Activated CD4-positive, alpha-beta T cell treated with anti-CD3 and anti-CD28 coated beads, Interleukin-2, amount 50 U/mL, for 16 hours (primary cell): ENCODE results near the gene LYPLAL1.
"Not testable (repeated sequence)": the region's sequence is repeated elsewhere in the genome, so short reads cannot be mapped to it uniquely, and the experiment has no call there.

Source experiments
- DNase-seq: peaks from one replicate; pipeline ENCODE4 v3.0.0-alpha.2; 2020

LYPLAL1 gene

DNA sequence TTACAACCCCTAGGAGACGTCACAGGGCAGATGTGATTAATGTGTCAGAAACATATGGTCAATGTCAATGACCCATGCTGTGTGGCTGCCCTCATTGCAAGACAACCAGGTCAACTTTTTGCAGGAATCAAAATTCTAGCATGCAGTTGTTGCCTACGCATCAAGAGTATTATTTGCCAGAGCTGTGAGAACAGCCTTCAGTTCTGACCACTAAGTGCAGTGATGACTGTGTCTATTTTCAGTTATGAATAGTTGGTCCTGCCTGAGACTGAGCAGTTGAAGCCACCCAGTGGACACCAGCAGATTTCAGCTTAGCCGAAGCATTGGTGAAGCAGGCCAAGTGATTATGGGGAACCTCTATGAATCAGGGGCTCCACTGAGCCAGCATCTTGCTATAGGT, 47.3 kb downstream of the LYPLAL1 start:
- peak; percentile 19 for DNase-seq

DNA sequence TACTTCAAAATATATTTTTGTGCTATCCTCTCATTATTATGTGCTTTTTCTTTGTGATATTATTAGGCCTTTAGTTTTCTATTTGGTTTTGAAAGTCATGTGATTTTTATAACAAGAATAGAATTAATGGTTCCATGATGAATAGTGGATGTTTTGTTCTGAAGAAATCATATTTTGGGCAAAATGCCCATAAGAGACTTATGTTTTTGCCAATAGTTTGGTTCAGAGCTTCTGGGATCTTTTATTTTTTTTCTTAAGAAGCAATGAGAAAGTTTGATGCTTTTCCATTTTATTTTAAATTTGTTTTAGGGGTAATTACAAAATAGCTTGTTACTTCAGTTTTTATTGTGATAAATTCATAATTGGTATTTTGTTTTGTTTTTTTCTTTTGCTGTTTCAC, 49.8 kb downstream of the LYPLAL1 start:
- no peak for DNase-seq

DNA sequence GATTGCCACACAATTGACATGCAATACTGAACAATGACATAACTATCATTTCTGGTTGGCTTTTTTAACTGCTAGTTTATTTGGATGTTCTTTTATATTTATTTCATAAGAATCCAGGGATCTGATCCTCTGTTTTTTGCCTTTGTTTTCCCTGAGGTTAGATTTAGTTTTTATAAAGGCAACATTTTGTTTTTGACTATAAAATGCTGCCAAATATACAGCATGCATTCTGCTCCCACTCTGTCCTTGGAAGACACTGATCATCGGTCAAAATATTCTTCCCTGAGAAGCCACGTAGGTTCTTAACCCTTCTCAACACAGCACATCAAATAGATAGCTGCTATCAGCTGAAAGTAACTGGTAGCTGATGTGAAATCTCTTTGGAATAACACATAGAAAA, 52.5 kb downstream of the LYPLAL1 start:
- DNase-seq: no peak

DNA sequence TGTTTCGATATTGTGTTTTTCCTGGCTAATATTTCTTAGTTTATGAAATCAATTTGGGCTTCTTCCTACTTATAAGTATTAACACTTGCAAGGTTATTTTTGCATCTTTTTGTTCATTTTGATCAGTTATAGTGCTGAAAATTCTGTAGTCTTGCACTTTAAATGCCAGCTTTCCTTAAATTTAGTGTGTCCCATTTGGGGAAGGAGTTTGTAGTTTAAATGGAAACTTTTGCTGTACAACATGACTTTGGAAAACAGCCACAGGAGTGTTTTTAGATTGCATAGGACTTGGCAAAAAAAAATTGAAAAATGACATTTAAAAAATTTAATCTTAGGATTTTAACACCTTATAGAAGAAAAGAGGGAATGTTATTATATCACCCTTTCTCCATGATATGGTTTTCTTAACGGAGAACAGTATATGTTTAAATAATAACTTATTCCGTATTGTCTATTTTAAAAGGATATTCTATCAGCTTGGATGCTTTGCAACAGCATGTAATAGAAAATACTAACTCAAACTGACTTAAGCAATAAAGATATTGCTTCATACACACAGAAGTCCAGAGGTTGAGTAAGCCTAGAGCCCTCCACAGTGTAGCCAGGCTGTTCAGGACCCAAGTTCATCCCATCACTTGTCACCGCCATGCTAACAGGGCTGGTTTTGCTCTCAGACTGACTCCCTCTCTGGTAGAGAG, 53.8 kb downstream of the LYPLAL1 start:
- DNase-seq: no peak

DNA sequence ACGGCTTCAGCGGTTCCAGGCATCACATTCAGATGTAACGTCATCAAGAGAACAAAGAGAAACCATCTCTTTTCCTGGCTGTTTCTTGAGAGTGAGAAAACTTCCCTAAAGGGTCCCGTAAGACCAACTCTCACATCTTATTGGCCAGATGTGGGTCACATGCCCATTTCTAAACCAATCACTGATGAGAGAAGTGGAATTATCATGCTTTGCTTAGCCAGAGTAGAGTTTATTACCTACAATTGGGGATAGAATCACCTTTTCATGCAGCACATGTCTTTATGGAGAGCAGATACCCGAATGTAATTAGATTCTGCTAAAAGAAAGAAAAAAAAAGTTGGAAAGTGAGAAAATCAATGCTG, 54.4 kb downstream of the LYPLAL1 start:
- DNase-seq: no peak

DNA sequence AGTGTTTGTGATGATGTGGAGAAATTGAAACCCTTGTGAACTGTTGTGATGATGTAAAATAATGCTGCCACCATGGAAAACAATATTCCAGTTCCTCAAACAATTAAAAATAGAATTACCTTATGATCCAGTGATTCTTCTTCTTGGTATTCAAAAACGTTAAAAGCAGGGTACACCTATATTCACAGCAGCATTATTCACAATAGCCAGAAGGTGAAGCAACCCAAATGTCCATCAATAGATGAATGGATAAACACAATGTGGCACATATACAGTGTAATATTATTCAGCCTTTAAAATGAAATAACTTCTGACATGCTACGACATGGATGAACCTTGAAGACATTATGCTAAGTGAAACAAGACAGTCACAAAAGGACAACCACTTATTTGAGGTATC, 59.2 kb downstream of the LYPLAL1 start:
- no peak for DNase-seq

DNA sequence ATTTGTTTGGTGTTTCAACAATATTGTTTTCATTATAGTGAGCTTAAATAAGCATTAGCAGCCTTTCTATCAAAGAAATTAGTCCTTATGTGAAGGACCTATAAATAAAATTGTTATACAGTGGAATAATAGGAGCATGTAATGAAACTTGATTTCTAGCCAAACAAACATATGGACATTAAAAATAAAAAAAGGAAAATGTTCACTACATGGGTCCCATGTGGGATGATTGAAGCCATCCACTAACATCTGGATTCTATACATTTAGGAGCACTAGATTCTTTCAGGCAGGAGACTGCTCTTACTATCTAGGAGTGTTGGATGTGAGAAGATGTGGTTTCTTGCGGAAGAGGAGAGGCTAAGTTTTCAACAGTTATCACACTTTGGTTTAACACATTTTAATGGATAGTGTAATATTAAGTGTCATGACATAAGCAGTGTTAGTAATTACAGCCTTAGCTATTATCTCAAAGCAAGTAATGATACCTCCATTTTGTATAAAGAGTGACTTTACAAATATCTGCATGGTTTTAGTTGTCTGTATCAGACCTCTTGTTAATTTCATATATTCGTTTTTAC, 62.3 kb downstream of the LYPLAL1 start:
- DNase-seq: no peak

DNA sequence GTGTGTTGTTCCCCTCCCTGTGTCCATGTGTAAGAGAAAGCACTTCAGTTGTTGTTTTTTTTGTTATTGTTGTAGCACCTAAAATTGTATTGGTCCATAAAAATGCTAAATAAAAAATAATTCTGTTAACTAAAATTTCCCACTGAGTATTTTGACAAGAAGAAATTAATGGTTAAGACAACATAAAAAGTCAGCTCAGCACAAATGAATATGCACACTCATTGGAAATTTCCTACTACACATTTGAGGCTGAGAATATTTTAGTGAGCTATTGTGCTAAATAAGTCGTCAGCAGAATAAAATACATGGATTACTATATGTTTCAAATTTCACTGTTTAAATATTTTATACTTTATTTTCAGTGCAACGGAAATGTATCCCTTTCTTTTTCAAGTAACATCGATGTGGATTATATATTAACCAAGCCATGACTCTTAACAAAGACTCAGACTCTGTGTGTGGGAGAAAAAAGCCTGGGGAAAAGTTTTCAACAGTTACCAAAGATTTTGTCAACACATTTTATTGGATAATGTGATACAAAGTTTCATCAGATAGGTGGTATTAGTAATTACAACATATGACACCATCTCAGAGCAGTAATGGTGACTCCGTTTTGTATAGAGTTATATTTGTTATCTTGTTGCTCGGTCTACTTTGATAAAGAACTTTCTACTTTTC, 63.4 kb downstream of the LYPLAL1 start:
- DNase-seq: no peak

DNA sequence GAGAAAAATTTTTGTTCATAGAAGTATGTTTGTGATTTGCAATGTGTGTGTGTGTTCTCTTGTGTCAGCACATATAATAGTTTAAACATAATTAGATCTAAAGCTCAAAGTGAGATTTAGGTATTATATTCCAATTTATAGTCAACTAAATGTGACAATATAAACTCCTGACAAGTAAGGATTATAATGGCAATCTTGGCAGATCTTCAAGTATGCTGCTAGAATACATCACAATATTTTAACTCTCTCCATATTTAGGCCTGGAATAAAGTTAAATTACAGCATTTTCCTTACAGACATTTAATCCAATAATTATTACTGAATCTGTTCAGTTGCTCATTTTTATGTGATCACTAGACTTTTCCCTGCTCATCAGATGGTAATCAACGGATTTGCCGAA, 65.8 kb downstream of the LYPLAL1 start:
- no peak for DNase-seq

DNA sequence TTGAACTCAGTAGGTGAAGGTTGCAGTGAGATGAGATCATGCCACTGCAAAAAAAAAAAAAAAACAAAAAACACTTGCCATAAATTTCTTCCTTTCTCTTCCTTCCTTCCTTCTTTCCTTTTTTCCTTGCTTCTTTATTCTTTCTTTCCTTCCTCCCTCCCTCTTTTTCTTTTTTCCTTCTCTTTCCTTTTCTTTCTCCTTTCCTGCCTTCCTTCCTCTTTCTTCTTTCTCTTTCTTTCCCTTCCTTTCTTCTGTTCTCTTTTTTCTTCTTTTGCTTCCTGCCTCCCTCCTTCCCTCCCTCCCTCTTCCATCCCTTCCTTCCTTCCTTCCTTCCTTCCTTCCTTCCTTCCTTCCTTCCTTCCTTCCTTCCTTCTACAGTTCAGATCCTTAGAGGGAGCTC, 71.2 kb downstream of the LYPLAL1 start:
- DNase-seq: no peak

DNA sequence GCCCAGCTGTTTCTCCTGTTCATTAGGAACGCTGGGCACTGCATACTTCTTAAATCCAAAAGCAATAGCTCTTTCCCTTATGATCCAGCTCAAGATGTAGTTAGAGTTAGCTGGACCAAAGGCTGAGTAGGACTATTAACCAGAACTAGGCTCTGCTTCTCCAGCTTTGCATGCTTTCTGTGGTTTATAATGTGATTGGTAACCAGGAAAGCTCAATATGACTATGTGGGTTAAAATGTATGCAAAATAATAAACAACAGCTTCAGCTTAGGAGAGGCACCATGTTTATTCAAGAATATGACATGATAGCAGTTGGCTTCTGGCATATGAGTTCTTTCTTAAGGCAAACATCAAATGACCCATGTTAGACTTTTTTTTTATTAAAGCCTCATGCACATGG, 73.8 kb downstream of the LYPLAL1 start:
- no peak for DNase-seq

DNA sequence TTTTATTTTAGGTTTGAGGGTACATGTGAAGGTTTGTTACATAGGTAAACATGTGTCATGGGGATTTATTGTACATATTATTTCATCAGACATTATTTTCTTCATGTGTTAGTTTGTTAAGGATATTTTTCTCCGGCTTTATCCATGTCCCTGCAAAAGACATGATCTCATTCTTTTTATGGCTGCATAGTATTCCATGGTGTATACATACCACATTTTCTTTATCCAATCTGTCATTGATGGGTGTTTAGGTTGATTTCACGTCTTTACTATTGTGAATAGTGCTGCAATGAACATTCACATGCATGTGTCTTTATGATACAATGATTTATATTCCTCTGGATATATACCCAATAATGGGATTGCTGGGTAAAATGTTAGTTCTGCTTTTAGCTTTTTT, 76.8 kb downstream of the LYPLAL1 start:
- not testable (repeated sequence) for DNase-seq

DNA sequence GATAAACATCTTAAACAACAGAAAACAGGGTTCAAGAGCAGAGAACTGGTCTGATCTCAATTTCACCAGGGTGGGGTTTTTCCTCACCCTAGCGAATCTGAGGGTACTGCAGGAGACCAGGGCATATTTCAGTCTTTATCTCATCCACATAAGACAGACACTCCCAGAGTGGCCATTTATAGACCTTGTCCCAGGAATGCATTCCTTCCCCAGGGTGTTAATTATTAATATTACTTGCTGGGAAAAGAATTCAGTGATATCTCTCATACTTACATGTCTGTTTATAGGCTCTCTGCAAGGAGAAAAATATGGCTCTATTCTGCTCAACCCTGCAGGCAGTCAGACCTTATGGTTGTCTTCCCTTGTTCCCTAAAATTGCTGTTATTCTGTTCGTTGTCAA, 84.1 kb downstream of the LYPLAL1 start:
- DNase-seq: no peak

DNA sequence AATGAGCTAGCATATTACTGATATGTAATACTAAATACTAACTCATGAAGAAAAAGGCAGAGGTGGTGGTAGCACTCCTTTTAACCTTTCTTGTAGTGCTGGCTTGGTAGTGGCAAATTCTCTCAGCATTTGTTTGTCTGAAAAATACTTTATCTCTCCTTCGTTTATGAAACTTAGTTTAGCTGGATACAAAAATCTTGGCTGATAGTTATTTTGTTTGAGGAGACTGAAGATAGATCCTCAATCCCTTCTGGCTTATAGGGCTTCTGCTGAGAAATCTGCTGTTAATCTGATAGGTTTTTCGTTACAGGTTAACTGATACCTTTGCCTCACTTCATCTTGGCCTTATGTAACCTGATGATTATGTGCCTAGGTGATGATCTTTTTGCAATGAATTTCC, 87.8 kb downstream of the LYPLAL1 start:
- no peak for DNase-seq
